GM10266 (cell line): ENCODE measurements around the gene ZNF492.

Experiments
- DNase-seq: peaks from one replicate; pipeline ENCODE4 v3.0.0; 2012; ENCODE audit errors: extremely low spot score
- CTCF ChIP-seq: IDR thresholded peaks from 2 replicates; pipeline ENCODE4 v1.5.1; 2012; ENCODE audit warnings: mild to moderate bottlenecking, low read depth; ENCODE audit not compliant: control insufficient read depth, insufficient read depth; ENCODE audit errors: missing control alignments

ZNF492 gene

DNA sequence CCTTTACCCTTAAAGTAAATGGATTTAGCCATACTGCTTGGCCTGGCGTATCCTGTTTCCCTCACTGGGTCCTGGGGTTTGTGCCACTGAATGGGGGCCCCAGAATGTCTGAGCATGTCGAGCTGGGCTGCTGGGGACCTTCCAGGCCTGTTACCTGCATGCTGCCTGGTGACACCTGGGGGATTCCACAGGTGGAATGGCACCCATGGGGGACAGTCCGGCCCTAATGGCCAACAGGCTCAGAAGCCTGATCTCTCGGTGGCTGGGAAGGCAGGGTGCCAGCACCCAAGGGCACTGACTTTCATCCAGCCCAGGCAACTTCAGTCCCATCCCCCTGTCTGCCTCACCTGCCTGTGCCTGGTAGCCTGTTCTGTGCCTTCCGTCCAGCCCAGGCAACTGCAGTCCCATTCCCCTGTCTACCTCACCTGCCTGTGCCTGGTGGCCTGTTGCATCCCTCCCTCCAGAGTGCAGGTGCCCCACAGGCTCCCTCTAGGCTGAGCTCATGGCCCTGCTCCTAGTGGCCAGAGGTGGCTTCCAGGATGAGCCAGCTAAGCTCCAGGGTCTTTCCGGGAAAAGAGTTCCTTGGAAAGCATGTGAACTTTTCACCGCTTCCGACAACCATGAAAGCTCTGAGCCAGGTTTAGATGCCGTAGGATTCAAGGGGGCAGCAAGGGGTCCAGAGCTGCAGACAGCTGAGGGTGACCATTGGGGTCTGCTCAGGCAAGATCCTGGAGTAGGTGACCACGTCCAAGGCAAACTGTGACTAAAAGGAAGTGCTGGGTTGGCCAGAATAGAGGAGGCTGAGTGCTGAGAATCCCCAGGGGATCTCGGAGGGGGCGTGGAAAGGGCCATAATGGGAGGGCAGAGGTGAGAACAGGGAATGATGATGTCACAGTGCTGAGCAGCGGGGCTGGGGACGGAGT is 30.3 kb upstream of the ZNF492 start:
- DNase-seq = no peak
- TF ChIP-seq CTCF = no peak

DNA sequence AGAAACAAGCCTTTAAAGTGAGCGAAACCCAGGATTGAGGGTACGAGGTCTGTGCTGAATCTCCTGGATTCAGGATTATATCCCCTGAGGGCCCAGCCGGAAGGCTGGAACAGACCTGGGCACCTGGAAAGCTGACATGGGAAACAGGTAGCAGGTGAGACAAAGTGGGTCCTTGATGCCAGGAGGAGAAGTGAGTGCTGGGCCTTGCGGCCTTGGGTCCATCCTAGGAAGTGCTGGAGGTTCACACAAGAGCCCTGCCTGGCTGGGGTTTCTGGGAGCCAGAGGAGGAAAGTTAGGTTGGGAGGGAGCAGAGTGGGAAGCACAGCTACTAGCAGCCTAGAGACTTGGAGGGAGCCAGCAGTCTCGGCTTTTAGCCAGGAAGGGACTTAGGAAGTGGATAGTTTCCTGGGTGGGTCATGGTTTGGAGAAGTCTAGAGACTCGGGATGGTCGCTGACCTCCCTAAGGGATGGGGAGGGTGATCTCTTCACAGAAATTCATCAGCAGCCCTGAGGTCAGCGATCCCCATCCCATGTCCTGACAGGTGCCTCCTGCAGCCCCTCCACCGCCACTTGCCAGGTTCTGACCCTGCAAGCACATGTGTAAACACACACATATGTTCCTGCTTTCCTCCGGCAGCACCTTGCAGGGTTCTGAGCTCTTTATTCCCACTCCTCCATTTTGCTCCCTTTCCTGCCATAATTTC is 29.4 kb upstream of the ZNF492 start:
- DNase-seq = no peak
- no peak for TF ChIP-seq CTCF

DNA sequence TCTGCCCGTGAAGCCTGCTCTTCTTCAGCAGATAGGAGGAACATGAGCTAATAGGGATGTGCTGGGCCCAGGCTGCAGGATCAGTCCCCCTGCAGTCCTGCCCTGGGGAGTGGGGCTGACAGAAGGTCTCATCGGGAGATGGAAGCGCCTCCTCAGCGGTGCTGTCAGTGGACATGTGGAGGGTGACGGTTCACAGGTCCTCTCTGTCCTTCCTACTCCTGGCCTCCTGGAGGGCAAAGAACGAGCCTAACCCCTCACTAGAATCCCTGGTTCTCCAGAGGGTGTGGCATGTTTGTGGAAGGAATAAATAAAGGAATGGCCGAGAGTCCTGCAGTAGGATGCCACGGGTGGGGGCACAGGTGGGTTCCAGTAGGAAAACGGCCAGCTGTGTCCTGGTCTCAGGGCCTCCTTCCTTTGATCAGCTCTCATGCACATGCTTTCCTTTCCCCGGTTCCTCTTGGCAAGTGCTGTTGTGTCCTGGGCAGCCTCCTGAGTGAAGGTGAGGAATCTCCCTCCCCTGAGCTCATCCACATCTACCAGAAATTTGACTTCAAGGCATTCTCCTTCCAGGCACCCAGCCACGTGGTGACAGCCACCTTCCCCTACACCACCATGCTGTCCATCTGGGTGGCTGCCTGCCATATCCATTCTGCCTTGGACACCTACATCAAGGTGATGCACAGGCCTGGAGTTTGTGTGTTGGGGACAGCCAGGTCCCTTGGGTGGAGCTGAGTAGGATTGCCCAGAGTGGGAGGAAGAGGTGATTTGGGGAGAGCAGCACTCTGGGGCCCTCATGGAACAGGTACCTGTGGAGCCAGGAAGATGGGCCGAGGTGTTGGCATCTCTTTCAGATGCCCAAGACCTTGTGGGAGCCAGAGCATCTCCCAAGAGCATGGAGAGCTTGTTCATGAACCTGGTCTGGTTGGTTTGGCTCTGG is 28.6 kb upstream of the ZNF492 start:
- TF ChIP-seq CTCF = no peak
- DNase-seq = no peak

DNA sequence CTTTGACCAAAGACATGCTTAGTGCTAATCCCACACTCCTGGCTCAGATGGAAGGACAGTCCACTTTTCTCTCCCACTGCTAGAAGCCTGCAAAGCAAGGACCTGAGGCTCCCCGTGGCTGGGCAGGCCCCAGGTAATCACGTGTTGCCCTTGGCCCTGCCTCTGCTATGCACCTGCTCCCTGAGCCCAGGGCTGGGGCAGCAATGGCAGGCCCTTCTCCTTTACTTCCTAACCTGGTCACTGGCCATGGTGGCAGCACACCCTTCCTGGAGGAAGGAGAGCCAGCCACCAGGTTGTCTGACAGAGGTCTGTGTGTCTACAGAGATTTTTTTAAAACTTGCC is 27.9 kb upstream of the ZNF492 start:
- no peak for TF ChIP-seq CTCF

DNA sequence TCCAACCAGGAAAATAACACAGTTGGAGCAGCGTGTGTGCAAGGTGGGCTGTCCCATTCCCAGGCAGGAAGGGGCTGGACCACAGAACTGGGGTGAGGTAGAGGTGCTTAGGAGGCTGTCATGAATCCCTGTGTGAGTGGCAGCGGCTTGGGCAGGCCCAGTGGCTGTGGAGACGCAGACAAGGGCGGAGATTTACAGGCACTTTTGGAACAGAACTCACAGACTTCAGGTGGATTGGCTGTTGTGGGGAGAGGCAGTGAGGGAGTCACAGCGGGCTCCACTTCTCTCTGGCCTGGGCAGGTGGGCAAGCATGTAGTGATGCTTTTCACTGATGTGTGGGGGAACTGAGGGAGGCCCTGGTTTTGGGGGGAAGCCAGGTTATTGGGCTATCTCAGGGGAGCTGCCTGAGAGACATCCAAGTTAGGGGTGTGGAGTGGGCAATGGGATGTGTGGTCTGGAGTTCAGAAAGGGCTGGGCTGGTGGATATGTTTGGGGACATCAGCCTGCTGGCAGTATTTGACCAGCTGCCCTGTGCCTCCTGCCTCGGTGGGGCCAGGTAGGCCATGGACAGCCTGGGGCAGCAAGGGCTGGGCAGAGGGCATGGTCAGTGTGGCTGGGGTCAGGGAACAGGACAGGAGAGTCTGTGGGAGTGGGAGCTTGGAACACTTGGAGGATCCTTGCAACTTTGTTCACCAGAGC is 27.0 kb upstream of the ZNF492 start:
- no peak for TF ChIP-seq CTCF
- DNase-seq = no peak

More for the DNA sequence above, 27.9 kb upstream of the ZNF492 start:
- DNase-seq = no peak

- TF ChIP-seq CTCF = no peak
Observed at GRCh38 chr19:22607653-22608430, 26.3 kb upstream of the ZNF492 start.

More at GRCh38 chr19:22607653-22608430, 26.3 kb upstream of the ZNF492 start:
- no peak for DNase-seq
